Nucleus accumbens (tissue), 56 donors: ENCODE results near the gene PAWR.

Experiments used
- DNase-seq, 56 donors: peaks; one replicate each; lab custom pipeline; 2025; lab: John Stamatoyannopoulos, UW

PAWR gene

GRCh38 chr12:79690638-79691510 lies at the start of gene PAWR:
PAWR (minus strand) TSS chr12:79690964; CDS start chr12:79690244, 720 bp downstream.
- peak in 35 of 56 donors; percentile 1 to 73 (median 33) for DNase-seq

DNA sequence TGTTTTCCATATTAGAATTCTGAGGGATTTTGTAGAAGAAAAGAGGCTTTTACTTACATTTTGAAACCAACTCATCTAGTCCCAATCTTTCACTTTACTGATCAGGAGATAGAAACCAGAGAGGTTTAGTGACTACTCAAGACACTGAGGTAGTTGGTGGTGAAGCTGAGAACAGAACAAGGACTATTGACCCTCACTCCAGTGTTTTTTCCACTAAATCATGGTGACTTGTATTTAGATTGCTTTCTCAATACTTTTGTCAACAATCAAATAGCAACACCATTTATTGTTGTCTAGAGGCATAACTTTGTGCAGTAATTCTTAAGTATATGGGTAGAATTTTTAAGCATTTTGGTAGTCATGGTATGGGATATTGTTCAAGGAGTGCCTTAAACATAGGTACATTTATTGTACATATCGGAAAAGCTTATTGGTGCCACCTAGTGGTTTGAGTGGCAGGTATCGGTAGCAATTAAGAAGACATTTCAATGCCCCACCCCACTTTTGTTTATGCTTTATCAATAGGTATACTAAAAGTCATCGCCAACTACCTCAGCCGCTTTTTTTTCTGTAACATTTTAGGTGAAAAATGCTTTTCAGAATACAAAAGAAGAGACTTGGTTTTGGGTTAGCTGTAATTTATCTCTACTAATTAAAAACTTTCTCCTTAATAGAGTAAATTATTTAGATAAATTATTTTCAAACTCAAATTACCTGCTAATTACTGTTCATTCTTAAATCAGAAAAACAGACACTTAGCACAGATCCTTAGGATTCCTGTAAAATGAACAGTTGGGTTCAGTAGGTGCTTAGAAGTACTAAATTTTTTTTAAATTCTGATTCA lies 47.3 kb upstream of the PAWR start:
- DNase-seq: peak in 2 of 56 donors; percentile 1 to 11

GRCh38 chr12:79732638-79733037 lies 41.9 kb upstream of the PAWR start:
- DNase-seq: no peak

DNA sequence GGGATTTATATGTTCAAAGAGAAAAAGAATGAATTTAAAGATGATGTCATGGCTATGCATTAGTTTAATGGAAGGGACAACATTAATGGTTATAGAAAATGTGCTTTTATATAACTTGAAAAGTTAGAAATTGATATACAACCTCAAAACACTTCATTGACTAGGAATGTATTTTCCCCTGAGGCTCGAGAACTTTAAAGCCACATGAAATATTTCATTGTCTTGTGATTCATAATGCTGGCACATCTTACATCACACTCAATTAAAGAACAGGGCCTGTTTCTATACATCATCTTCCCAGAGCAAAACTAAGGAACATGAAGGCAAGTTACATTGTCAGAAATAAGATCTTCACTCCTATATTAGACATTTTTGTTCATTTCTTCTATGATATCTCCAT lies 35.2 kb upstream of the PAWR start:
- DNase-seq: no peak

DNA sequence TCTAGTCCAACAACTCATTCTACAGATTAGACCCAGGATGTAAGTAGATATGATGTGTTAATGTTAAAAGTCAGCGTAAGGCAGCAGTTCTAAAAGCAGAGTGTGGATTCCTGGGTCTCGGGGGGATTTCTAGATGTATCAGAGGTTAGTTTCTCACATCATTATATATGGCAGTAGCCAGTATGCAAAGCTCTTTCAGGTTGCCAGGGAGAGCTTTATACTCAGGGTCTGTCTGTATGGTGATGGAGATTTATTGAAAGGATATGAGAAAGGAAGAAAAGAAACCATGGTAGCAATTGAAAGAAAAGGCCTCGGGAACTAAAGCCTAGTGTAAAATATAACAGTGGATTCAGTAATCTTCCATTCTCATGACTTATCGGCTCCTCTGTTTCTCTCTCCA lies 26.2 kb upstream of the PAWR start:
- DNase-seq: no peak

DNA sequence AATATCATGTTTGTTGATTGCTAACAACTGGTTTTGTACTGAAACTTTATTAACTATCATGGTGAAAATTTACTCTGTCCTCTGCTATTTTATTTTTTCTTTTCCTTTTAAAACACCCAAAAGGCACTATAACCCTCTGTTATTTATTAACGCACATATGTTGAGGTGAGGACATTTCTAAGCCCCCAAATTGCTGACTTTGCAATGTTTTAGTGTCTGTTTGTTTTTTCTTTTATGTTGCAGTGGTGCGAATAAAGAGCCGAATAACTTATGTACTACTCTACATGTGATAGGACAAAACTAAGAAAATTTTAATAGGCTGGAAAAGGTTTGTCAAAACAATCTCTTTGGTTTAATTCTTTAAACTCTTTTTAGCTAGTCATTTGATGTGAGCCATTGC lies 24.5 kb upstream of the PAWR start:
- DNase-seq: no peak

DNA sequence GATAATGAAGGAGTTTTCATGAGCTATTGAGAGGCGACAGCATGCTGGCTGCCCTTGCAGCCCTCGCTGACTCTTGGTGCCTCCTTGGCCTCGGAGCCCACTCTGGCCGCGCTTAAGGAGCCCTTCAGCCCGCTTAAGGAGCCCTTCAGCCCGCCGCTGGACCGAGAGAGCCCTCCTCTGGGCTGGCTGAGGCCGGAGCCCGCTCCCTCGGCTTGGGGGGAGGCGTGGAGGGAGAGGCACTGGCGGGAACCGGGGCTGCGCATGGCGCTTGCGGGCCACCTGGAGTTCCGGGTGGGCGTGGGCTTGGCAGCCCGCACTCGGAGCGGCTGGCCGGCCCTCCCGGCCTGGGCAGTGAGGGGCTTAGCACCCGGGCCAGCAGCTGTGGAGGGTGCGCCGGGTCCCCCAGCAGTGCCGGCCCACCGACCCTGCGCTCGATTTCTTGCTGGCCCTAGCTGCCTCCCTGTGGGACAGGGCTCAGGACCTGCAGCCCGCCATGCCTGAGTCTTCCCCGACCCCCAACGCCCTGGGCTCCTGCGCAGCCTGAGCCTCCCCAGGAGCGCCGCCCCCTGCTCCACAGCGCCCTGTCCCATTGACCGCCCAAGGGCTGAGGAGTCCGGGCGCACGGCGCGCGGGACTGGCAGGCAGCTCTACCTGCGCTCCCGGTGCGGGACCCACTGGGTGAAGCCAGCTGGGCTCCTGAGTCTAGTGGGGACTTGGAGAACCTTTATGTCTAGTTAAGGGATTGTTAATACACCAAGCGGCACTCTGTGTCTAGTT lies 20.1 kb upstream of the PAWR start:
- DNase-seq: no peak

- no peak for DNase-seq
Observed at GRCh38 chr12:79707830-79708229, 17.1 kb upstream of the PAWR start.

DNA sequence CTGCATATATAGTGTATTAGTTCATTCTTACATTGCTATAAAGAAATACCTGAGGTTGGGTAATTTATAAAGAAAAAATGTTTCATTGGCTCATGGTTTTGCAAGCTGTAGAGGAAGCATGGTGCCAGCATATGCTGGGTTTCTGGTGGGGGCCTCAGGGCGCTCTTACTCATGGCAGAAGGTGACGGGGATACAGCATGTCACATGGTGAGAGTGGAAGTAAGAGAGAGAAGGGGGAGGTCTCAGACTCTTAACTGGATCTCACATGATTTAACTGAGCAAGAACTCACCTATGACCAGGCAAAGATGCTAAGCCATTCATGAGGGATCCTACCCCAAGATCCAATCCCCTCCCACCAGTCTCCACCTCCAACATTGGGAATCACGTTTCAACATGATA lies 15.9 kb upstream of the PAWR start:
- DNase-seq: no peak

DNA sequence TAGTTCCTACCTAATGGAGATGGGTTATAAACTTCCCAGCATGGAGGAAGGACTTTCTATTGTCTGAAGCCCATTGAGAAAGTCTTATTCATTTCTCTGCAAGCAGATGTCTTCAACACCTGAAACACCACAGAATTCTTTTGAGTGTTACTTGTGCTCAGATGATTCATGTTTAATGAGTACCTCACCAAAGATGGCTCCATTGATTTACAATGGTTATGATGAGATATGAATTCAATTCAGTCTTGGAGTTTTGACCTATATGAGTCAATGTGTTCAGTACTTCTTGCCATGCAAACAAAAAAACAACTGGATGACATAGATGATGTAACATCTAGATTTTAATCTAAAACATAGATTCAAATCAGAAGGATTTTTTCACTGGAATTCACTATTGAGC lies 15.4 kb upstream of the PAWR start:
- DNase-seq: no peak

DNA sequence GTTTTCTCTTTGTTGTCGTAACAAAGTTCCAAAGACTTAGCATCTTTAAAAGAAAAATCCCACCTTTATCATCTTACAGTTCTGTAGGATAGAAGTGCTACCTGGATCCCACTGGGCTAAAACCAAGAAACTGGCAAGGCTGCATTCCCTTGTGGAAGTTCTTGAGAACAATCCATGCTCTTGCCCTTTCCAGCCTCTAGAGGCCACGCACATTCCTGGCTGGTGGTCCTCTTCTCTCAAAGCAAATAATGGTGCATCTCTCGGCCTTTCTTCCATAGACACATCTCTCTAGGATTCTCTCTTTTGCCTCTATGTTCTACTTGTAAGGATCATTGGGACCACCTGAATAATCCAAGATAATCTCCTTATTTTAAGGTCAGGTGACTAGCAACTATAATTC lies 8.2 kb upstream of the PAWR start:
- DNase-seq: no peak

DNA sequence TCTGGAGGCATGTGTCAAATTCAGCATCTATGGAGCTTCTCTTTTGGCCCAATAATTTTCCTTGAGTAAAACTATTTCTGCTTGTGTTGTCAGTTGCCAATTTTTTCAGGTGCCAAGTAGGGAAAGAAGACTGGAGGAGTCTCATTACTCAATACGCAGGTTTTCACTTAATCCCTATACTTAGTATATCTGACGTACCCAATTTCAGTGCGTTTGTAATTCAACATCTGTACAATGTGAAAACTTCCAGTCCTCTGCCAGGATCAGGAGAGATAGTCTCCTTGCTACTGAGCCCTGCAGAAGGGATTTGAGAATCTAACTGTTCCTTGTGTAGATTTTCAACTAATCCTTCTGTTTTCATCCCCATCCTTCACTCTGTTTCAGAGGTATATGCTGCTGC lies 5.7 kb upstream of the PAWR start:
- DNase-seq: no peak

GRCh38 chr12:79692860-79693577 lies 2.3 kb upstream of the PAWR start:
- no peak for DNase-seq

GRCh38 chr12:79691511-79692248 lies 916 bp upstream of the PAWR start:
- DNase-seq: peak in 5 of 56 donors; percentile 2 to 73 (median 34)

DNA sequence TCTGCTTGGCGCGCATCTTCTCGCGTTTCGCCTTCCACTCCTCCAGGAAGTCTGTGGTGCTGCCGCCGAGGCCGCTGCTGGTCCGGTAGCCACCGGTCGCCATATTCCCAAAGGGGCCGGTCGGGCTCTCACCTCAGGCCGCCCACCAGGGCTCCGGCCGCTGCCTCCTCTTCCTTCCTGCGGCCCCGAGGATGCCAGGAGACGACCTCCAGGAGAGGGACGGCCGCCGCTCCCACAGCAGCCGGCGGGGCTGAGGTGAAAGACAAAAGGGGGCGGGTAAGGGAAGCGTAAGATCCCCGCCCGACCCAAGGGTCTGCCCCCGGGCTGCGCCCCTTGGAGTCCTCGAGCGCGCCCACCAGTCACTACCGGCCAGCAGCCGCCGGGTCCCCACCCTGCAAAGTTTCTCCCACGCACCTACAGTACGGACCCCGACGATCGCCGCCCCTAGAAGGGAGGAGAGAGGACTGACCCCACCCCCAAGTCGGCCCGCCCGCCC lies 574 bp downstream of the PAWR start:
- peak in 7 of 56 donors; percentile 2 to 67 (median 8) for DNase-seq

- peak in 19 of 56 donors; percentile 2 to 35 (median 8) for DNase-seq
Observed at GRCh38 chr12:79689477-79690141, 1.2 kb downstream of the PAWR start.

DNA sequence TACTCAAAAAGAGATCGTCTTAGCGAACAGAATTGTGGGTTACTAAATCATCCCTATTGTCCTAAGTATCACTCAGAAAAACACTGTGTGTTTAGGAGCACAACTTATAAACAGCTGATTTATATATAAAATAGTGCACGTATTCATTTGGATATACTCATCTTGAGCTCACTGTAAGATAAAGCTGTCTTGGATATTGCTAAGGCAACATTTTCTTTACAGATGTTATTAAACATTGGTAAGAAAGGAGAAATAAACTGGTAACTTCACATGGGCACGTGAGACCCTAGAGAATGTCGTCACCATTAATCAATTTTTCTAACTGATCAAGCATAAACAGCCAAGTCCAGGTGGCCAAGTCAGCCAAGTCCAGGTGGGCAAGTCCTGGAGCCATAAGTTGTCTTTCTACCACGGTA lies 1.7 kb downstream of the PAWR start:
- no peak for DNase-seq

- no peak for DNase-seq
Observed at GRCh38 chr12:79688376-79689060, 2.2 kb downstream of the PAWR start.
